Measurements from ENCODE around the gene TOX3. TPM values are rescaled to one million over a fixed set of nuclear protein-coding genes. Genes with fewer than 3 reads are reported as not detected.

Gene TOX3
- total RNA-seq, 1 experiment from 2014 or later = 20.2 TPM

GRCh38 chr16:52436339-52437276 lies 110.3 kb downstream of the TOX3 start:
- POLR2A ChIA-PET = no interaction called here
- H3K36me3 Mint-ChIP-seq = peaks cover 31% of the 10 kb centered on the region
- CTCF ChIA-PET = no interaction called here
- DNase-seq (ENCODE audit: low spot score) (no peak), ATAC-seq (no peak)
- no peak overlapping the region for H3K4me3 Mint-ChIP-seq
- peaks cover 33% of the 10 kb centered on the region for H3K4me1 Mint-ChIP-seq
- no peak overlapping the region for H3K27ac Mint-ChIP-seq
- H3K27me3 Mint-ChIP-seq (ENCODE audit: low read depth) = no peaks in the 10 kb centered on the region
- TF ChIP-seq EMX1 (CRISPR knock-in tag; IDR thresholded peaks at IDR 0.05) (no peak), FOXP1 (CRISPR knock-in tag; IDR thresholded peaks at IDR 0.05; ENCODE audit: borderline replicate concordance) (no peak), MLX (CRISPR knock-in tag; IDR thresholded peaks at IDR 0.05) (no peak), PRDM15 (CRISPR knock-in tag; IDR thresholded peaks at IDR 0.05) (no peak), ZNF512 (CRISPR knock-in tag; IDR thresholded peaks at IDR 0.05; ENCODE audit: borderline replicate concordance) (no peak), CDX4 (CRISPR knock-in tag; IDR thresholded peaks at IDR 0.05; ENCODE audit: borderline replicate concordance) (no peak), NFE2L1 (CRISPR knock-in tag; IDR thresholded peaks at IDR 0.05) (no peak), SMAD3 (CRISPR knock-in tag; IDR thresholded peaks at IDR 0.05; ENCODE audit: borderline replicate concordance) (no peak), JUN (CRISPR knock-in tag; IDR thresholded peaks at IDR 0.05) (no peak), TCF7 (CRISPR knock-in tag; IDR thresholded peaks at IDR 0.05; ENCODE audit: low read depth) (no peak), MAX (CRISPR knock-in tag; IDR thresholded peaks at IDR 0.05) (no peak), E2F4 (CRISPR knock-in tag; IDR thresholded peaks at IDR 0.05; ENCODE audit: borderline replicate concordance, low read depth) (no peak), AFF4 (CRISPR knock-in tag; IDR thresholded peaks at IDR 0.05; ENCODE audit: borderline replicate concordance) (no peak), PREB (CRISPR knock-in tag; IDR thresholded peaks at IDR 0.05; ENCODE audit: borderline replicate concordance) (no peak), IRF2 (CRISPR knock-in tag; IDR thresholded peaks at IDR 0.05; ENCODE audit: borderline replicate concordance, low read depth) (no peak), PRRX2 (CRISPR knock-in tag; IDR thresholded peaks at IDR 0.05) (no peak), GTF2I (CRISPR knock-in tag; conservative IDR thresholded peaks at IDR 0.05) (no peak), FOXK1 (CRISPR knock-in tag; IDR thresholded peaks at IDR 0.05) (no peak)
- H3K9me3 Mint-ChIP-seq = peaks cover 17% of the 10 kb centered on the region

Data from WTC11 (cell line).